Measurements from ENCODE around the gene POMT2.

GRCh38 chr14:77318006-77318553, 2.6 kb downstream of the POMT2 start:
- no peak for TF ChIP-seq CTCF (IDR thresholded peaks at IDR 0.05; ENCODE audit: low read depth, low read length)
- no peak for TF ChIP-seq POLR2A (IDR thresholded peaks at IDR 0.05; ENCODE audit: extremely low read depth, insufficient read length)
